Glutamatergic neuron (in vitro differentiated cells): Measurements from ENCODE around the gene SH2D4B. TPM values are rescaled to one million over a fixed set of nuclear protein-coding genes. Genes with fewer than 3 reads are reported as not detected.

Source experiments
- DNase-seq: peaks from one replicate; pipeline ENCODE4 v3.0.0; 2022
- H3K27ac Mint-ChIP-seq: one replicate; pipeline ENCODE4 v1.8.0; 2020; ENCODE audit warnings: mild to moderate bottlenecking, mixed read lengths, inconsistent platforms; ENCODE audit not compliant: unreplicated experiment
- H3K27me3 Mint-ChIP-seq: one replicate; pipeline ENCODE4 v1.8.0; 2020; ENCODE audit warnings: mild to moderate bottlenecking, moderate library complexity, mixed read lengths, inconsistent platforms; ENCODE audit not compliant: unreplicated experiment
- H3K36me3 Mint-ChIP-seq: one replicate; pipeline ENCODE4 v1.8.0; 2020; ENCODE audit warnings: mild to moderate bottlenecking, mixed read lengths, inconsistent platforms; ENCODE audit not compliant: unreplicated experiment
- H3K4me1 Mint-ChIP-seq: one replicate; pipeline ENCODE4 v1.8.0; 2020; ENCODE audit warnings: mild to moderate bottlenecking, low read depth, mixed read lengths, inconsistent platforms; ENCODE audit not compliant: unreplicated experiment
- H3K4me3 Mint-ChIP-seq: one replicate; pipeline ENCODE4 v1.8.0; 2020; ENCODE audit warnings: mild to moderate bottlenecking, mixed read lengths, inconsistent platforms; ENCODE audit not compliant: unreplicated experiment
- H3K9me3 Mint-ChIP-seq: one replicate; pipeline ENCODE4 v1.8.0; 2020; ENCODE audit warnings: mild to moderate bottlenecking, moderate library complexity, mixed read lengths, inconsistent platforms; ENCODE audit not compliant: unreplicated experiment
- total RNA-seq: library from RNA; stranded (reverse); fragmentation: NEBNext Ultra II Directional; extraction: Animal tissue kit (Norgen Biotek cat#: 25700); gene quantifications from one replicate; pipeline ENCODE4 v1.2.1, GENCODE V29; 2021; ENCODE audit not compliant: unreplicated experiment
- TF ChIP-seq, protein P1 (sequence below): fragments of 200-600 bp; sonication (generic); IDR thresholded peaks from one replicate; pipeline ENCODE4 v1.5.0; 2021; ENCODE audit not compliant: partially characterized antibody, unreplicated experiment

SH2D4B gene
- total RNA-seq, 1 donor from 2014 or later, result 0.12 TPM

DNA sequence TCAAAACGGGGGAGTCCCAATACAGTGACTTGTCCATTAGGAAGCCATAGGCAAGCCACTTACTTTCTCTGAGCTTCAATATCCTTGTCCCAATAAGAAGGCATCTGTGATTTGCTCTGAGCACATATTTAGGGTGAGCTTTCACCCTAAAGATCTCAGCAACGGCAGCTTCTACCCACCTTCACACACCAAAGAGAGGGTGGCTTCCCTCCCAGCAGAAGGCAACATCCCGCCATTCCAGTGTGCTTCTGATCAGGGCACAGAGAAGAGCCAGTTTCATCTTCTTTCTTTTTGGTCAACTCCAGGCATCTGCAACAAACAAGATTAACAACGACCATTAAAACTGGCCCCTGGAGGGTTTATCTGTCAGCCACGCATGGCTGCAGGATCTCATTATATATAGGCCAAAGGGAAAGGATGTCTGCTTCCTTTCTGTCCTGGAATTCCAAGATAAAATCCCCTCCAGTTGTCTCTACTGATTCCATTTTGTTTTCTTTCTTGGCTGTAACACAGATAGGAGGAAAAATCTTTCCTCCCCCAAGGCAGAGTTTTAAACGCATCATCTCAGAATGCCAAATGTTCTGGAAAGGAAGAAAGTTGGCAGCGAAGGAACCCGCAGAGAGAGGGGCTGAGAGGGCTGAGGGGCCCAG is 491 bp upstream of the SH2D4B start:
- Mint-ChIP-seq H3K27ac (no peak overlapping the region), H3K36me3 (peaks cover 10% of the 10 kb centered on the region), H3K4me3 (peak overlapping the region; percentile 49), H3K27me3 (peaks cover 2% of the 10 kb centered on the region), H3K9me3 (peaks cover 5% of the 10 kb centered on the region), H3K4me1 (peaks cover 14% of the 10 kb centered on the region)
- no peak for DNase-seq
- TF ChIP-seq, protein P1, sequence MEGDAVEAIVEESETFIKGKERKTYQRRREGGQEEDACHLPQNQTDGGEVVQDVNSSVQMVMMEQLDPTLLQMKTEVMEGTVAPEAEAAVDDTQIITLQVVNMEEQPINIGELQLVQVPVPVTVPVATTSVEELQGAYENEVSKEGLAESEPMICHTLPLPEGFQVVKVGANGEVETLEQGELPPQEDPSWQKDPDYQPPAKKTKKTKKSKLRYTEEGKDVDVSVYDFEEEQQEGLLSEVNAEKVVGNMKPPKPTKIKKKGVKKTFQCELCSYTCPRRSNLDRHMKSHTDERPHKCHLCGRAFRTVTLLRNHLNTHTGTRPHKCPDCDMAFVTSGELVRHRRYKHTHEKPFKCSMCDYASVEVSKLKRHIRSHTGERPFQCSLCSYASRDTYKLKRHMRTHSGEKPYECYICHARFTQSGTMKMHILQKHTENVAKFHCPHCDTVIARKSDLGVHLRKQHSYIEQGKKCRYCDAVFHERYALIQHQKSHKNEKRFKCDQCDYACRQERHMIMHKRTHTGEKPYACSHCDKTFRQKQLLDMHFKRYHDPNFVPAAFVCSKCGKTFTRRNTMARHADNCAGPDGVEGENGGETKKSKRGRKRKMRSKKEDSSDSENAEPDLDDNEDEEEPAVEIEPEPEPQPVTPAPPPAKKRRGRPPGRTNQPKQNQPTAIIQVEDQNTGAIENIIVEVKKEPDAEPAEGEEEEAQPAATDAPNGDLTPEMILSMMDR, result no peak

- Mint-ChIP-seq H3K9me3 (peaks cover 5% of the 10 kb centered on the region), H3K27me3 (peaks cover 2% of the 10 kb centered on the region), H3K27ac (no peak overlapping the region), H3K4me3 (no peak overlapping the region), H3K36me3 (peaks cover 4% of the 10 kb centered on the region), H3K4me1 (peaks cover 14% of the 10 kb centered on the region)
- DNase-seq, result no peak
- TF ChIP-seq, protein P1, result no peak
These were observed 931 bp downstream of the SH2D4B start for GRCh38 chr10:80538481-80539185.

GRCh38 chr10:80539421-80540031 is 1.8 kb downstream of the SH2D4B start:
- H3K4me1 Mint-ChIP-seq, result peaks cover 14% of the 10 kb centered on the region
- TF ChIP-seq, protein P1, result no peak
- peaks cover 2% of the 10 kb centered on the region for H3K27me3 Mint-ChIP-seq
- peaks cover 6% of the 10 kb centered on the region for H3K9me3 Mint-ChIP-seq
- peaks cover 5% of the 10 kb centered on the region for H3K36me3 Mint-ChIP-seq
- no peak for DNase-seq
- no peak overlapping the region for H3K27ac Mint-ChIP-seq
- no peak overlapping the region for H3K4me3 Mint-ChIP-seq

DNA sequence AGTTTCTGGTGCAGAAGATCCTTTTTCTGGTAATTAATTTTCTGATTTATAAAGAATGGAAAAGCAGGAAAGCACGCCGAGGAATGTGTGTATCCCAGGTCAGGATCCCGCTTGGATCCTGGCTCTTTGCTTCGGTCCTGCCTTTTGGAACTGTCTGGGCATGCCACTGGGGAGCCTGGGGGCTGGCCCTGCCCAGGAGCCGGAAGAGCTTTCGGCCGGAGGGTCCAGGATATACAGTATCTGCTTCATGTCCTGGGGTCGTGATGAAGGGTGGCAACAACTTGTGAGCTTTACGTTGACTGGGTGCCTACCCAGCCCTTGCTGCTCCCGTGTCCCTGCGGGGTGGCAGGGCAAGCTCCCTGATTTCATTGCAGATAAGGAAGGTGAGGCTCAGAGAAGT is 2.4 kb downstream of the SH2D4B start:
- no peak for DNase-seq
- H3K27me3 Mint-ChIP-seq, result peaks cover 5% of the 10 kb centered on the region
- no peak overlapping the region for H3K4me3 Mint-ChIP-seq
- H3K4me1 Mint-ChIP-seq, result peaks cover 14% of the 10 kb centered on the region
- TF ChIP-seq, protein P1, result no peak
- H3K27ac Mint-ChIP-seq, result no peak overlapping the region
- peaks cover 10% of the 10 kb centered on the region for H3K36me3 Mint-ChIP-seq
- peaks cover 6% of the 10 kb centered on the region for H3K9me3 Mint-ChIP-seq

GRCh38 chr10:80540618-80540980 is 2.9 kb downstream of the SH2D4B start:
- H3K4me1 Mint-ChIP-seq, result peaks cover 14% of the 10 kb centered on the region
- peaks cover 3% of the 10 kb centered on the region for H3K27me3 Mint-ChIP-seq
- peaks cover 10% of the 10 kb centered on the region for H3K36me3 Mint-ChIP-seq
- H3K4me3 Mint-ChIP-seq, result no peak overlapping the region
- no peak overlapping the region for H3K27ac Mint-ChIP-seq
- H3K9me3 Mint-ChIP-seq, result peaks cover 6% of the 10 kb centered on the region
- TF ChIP-seq, protein P1, result no peak
- DNase-seq, result no peak
